GM12874 (cell line): Measurements from ENCODE around the gene CCNQ.

Source experiments
- TF ChIP-seq, protein P1 (sequence below): IDR thresholded peaks from 2 replicates; pipeline ENCODE4 v1.5.1; 2011; ENCODE audit warnings: low read depth, mild to moderate bottlenecking, control low read depth, low read length, moderate library complexity; ENCODE audit not compliant: insufficient read depth

CCNQ gene

GRCh38 chrX:153588021-153588781, 10.7 kb downstream of the CCNQ start:
- TF ChIP-seq, protein P1, sequence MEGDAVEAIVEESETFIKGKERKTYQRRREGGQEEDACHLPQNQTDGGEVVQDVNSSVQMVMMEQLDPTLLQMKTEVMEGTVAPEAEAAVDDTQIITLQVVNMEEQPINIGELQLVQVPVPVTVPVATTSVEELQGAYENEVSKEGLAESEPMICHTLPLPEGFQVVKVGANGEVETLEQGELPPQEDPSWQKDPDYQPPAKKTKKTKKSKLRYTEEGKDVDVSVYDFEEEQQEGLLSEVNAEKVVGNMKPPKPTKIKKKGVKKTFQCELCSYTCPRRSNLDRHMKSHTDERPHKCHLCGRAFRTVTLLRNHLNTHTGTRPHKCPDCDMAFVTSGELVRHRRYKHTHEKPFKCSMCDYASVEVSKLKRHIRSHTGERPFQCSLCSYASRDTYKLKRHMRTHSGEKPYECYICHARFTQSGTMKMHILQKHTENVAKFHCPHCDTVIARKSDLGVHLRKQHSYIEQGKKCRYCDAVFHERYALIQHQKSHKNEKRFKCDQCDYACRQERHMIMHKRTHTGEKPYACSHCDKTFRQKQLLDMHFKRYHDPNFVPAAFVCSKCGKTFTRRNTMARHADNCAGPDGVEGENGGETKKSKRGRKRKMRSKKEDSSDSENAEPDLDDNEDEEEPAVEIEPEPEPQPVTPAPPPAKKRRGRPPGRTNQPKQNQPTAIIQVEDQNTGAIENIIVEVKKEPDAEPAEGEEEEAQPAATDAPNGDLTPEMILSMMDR: no peak

- TF ChIP-seq, protein P1: no peak
Observed at GRCh38 chrX:153587342-153587741, 11.6 kb downstream of the CCNQ start.

GRCh38 chrX:153585827-153586226, 13.1 kb downstream of the CCNQ start:
- TF ChIP-seq, protein P1: no peak

DNA sequence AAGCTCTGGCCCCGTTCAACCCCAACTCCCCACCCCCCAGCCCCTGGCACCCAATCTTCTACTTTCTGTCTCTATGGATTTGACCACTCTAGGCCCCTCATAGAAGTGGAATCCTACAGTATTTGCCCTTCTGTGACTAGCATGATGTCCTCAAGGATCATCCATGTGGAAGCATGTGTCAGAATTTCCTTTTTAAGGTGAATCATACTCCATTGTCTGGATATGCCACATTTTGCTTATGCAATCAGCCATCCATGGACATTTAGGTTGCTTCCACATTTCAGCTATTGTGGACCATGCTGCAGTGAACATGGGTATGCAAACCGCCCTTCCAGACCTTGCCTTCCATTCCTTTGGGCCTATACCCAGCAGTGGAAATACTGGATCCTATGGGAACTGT, 15.5 kb downstream of the CCNQ start:
- TF ChIP-seq, protein P1: no peak

GRCh38 chrX:153582896-153583295, 16.0 kb downstream of the CCNQ start:
- TF ChIP-seq, protein P1: no peak

- TF ChIP-seq, protein P1: no peak
Observed at GRCh38 chrX:153580700-153581386, 18.1 kb downstream of the CCNQ start.

GRCh38 chrX:153578889-153579288, 20.1 kb downstream of the CCNQ start:
- TF ChIP-seq, protein P1: no peak
